SK-N-SH (cell line): ENCODE measurements around the gene RAI2. TPM values are rescaled to one million over a fixed set of nuclear protein-coding genes. Genes with fewer than 3 reads are reported as not detected.
A peak's percentile ranks its signal among the peaks of the same experiment; 100 is the strongest.

Experiments
- CTCF ChIA-PET: fragments of 300-600, 350-600 bp; formaldehyde crosslinking; extraction: SDS; loops from one replicate; lab custom pipeline; 2021; lab: Yijun Ruan, JAX
- POLR2A ChIA-PET: fragments of 350-600 bp; sonication (Branson Sonifier 250); formaldehyde crosslinking; extraction: SDS; loops from one replicate; lab custom pipeline; 2020; ENCODE audit warnings: antibody characterized with exemption, inconsistent platforms; lab: Yijun Ruan, JAX
- DNase-seq: peaks from one replicate; pipeline ENCODE4 v3.0.0; 2012
- H2AFZ ChIP-seq: fragments of 200-600 bp; sonication (generic); 2 replicates; pipeline ENCODE4 v1.8.1; 2016; ENCODE audit warnings: antibody characterized with exemption, mild to moderate bottlenecking, low read depth
- H3F3A ChIP-seq: fragments of 200-600 bp; sonication (generic); replicated peaks from 2 replicates; pipeline ENCODE3; 2016; ENCODE audit warnings: antibody characterized with exemption, mild to moderate bottlenecking; ENCODE audit not compliant: insufficient read depth
- H3K27ac ChIP-seq, 2 experiments: fragments of 200-500 bp in 1 of 2; fragments of 200-600 bp in 1 of 2; sonication (Bioruptor generic) in 1 of 2; sonication (generic), shearing (Covaris generic) in 1 of 2; 2 replicates each; pipeline versions ENCODE4 v1.5.1 to v1.6.1; 2014 to 2016; ENCODE audit warnings: low read depth in 2 of 2, inconsistent platforms in 1 of 2, low read length in 1 of 2, mild to moderate bottlenecking in 1 of 2, mixed read lengths in 1 of 2
- H3K27me3 ChIP-seq: fragments of 200-600 bp; sonication (generic), shearing (Covaris generic); 2 replicates; pipeline ENCODE4 v1.6.1; 2016; ENCODE audit warnings: mixed run types; ENCODE audit not compliant: insufficient read depth
- H3K36me3 ChIP-seq, 2 experiments: fragments of 200-500 bp in 1 of 2; fragments of 200-600 bp in 1 of 2; sonication (Bioruptor generic) in 1 of 2; sonication (generic) in 1 of 2; replicated peaks in 1 of 2; 2 replicates each; pipeline versions ENCODE3 to v1.5.1; 2014 to 2016; ENCODE audit warnings: low read length in 1 of 2, mild to moderate bottlenecking in 1 of 2; ENCODE audit not compliant: insufficient read depth in 2 of 2, control insufficient read depth in 1 of 2
- H3K4me1 ChIP-seq, 2 experiments: fragments of 200-500 bp in 1 of 2; fragments of 200-600 bp in 1 of 2; sonication (Bioruptor generic) in 1 of 2; sonication (generic), shearing (Covaris generic) in 1 of 2; 2 replicates each; pipeline versions ENCODE4 v1.5.1 to v1.6.1; 2014 to 2016; ENCODE audit warnings: low read depth in 1 of 2, low read length in 1 of 2, mixed run types in 1 of 2; ENCODE audit not compliant: insufficient read depth in 2 of 2, control insufficient read depth in 1 of 2
- H3K4me2 ChIP-seq: fragments of 200-600 bp; sonication (generic), shearing (Covaris generic); 2 replicates; pipeline ENCODE4 v1.6.1; 2017; ENCODE audit warnings: mixed run types
- H3K4me3 ChIP-seq, 2 experiments: fragments of 200-500 bp in 1 of 2; fragments of 200-600 bp in 1 of 2; sonication (Bioruptor generic) in 1 of 2; sonication (generic), shearing (Covaris generic) in 1 of 2; 2 replicates each; pipeline versions ENCODE4 v1.5.1 to v1.8.1; 2014 to 2016; ENCODE audit warnings: low read depth in 2 of 2, inconsistent platforms in 1 of 2, low read length in 1 of 2, mild to moderate bottlenecking in 1 of 2, mixed read lengths in 1 of 2, moderate library complexity in 1 of 2
- H3K79me2 ChIP-seq: fragments of 200-600 bp; sonication (generic); 2 replicates; pipeline ENCODE4 v1.8.1; 2017; ENCODE audit warnings: mild to moderate bottlenecking; ENCODE audit not compliant: insufficient read depth
- H3K9ac ChIP-seq: fragments of 200-600 bp; sonication (generic); 2 replicates; pipeline ENCODE4 v1.6.1; 2017; ENCODE audit warnings: mixed run types
- H3K9me2 ChIP-seq: fragments of 200-600 bp; sonication (generic); 2 replicates; pipeline ENCODE4 v1.6.1; 2017; ENCODE audit warnings: mixed run types
- H3K9me3 ChIP-seq: fragments of 200-600 bp; sonication (generic); 2 replicates; pipeline ENCODE4 v1.6.1; 2017; ENCODE audit warnings: mixed run types, mild to moderate bottlenecking, moderate library complexity
- H4K20me1 ChIP-seq: fragments of 200-600 bp; sonication (generic); 2 replicates; pipeline ENCODE4 v1.6.1; 2017; ENCODE audit warnings: mild to moderate bottlenecking, mixed run types; ENCODE audit not compliant: insufficient read depth
- CTCF ChIP-seq: fragments of 200-600 bp; sonication (generic); IDR thresholded peaks from 2 replicates; pipeline ENCODE4 v1.6.1; 2017; ENCODE audit warnings: antibody characterized with exemption, mild to moderate bottlenecking, moderate library complexity
- EZH2phosphoT487 ChIP-seq: fragments of 200-600 bp; sonication (generic); IDR thresholded peaks from 2 replicates; pipeline ENCODE4 v1.6.1; 2017; ENCODE audit warnings: low read depth, mixed run types, mild to moderate bottlenecking, antibody characterized with exemption, moderate library complexity, borderline replicate concordance
- FOXM1 ChIP-seq: IDR thresholded peaks from 2 replicates; pipeline ENCODE4 v1.4.0; 2012; ENCODE audit warnings: low read depth, mild to moderate bottlenecking
- MAX ChIP-seq: IDR thresholded peaks from 2 replicates; pipeline ENCODE4 v1.4.0; 2012; ENCODE audit warnings: low read depth
- NFIC ChIP-seq: IDR thresholded peaks from 2 replicates; pipeline ENCODE4 v1.4.0; 2012; ENCODE audit warnings: borderline replicate concordance
- PBX3 ChIP-seq: IDR thresholded peaks from 2 replicates; pipeline ENCODE4; 2012
- TCF12 ChIP-seq: IDR thresholded peaks from 2 replicates; pipeline ENCODE4 v1.4.0; 2012
- WGBS: methylation state at CpG from one replicate; pipeline ENCODE4 v1.1.6; 2017; ENCODE audit warnings: low lambda C conversion rate; 5-methylcytosine and 5-hydroxymethylcytosine counted together
- polyA plus RNA-seq, 3 experiments: library from polyadenylated mRNA; depleted of rRNA; stranded (reverse); fragments of >200 nt; gene quantifications; 2 replicates each; pipeline ENCODE4 v1.2.3, GENCODE V29; 2012

Gene RAI2
- polyA plus RNA-seq, 1 of the 3 experiments (the other 2 are of a cell fraction): 0.07 TPM

- no peaks in the 10 kb centered on the region for H3K4me1 ChIP-seq
- H4K20me1 ChIP-seq: no peaks in the 10 kb centered on the region
- no peak overlapping the region for H3K4me3 ChIP-seq
- no peaks in the 10 kb centered on the region for H3K9me2 ChIP-seq
- no peak overlapping the region for H3K9ac ChIP-seq
- DNase-seq: no peak
- ChIA-PET POLR2A (no interaction called here), CTCF (interaction anchor here (1.6 kb wide), 1 partner anchor 22 kb away, joined by 10 read pairs; no protein-coding TSS in a partner anchor)
- 24% methylated on average over 6 of the region's 6 CpGs for WGBS
- H2AFZ ChIP-seq: no peak overlapping the region
- no peak overlapping the region for H3K4me2 ChIP-seq
- H3K27ac ChIP-seq: no peak overlapping the region
- no peaks in the 10 kb centered on the region for H3K79me2 ChIP-seq
- no peaks in the 10 kb centered on the region for H3K9me3 ChIP-seq
- no peaks in the 10 kb centered on the region for H3K27me3 ChIP-seq
- TF ChIP-seq MAX (no peak), NFIC (no peak), FOXM1 (no peak), TCF12 (no peak)
- no peaks in the 10 kb centered on the region for H3F3A ChIP-seq
- no peaks in the 10 kb centered on the region for H3K36me3 ChIP-seq
Measured at GRCh38 chrX:17809984-17810383, 51.1 kb downstream of the RAI2 start.

- H3K4me1 ChIP-seq: no peaks in the 10 kb centered on the region
- ChIA-PET CTCF (no interaction called here), POLR2A (no interaction called here)
- no peaks in the 10 kb centered on the region for H3F3A ChIP-seq
- no peak overlapping the region for H2AFZ ChIP-seq
- DNase-seq: no peak
- H3K4me2 ChIP-seq: no peak overlapping the region
- no peak overlapping the region for H3K4me3 ChIP-seq
- TF ChIP-seq TCF12 (no peak), PBX3 (no peak)
- H3K9ac ChIP-seq: no peak overlapping the region
- no peaks in the 10 kb centered on the region for H3K36me3 ChIP-seq
- H3K9me2 ChIP-seq: no peaks in the 10 kb centered on the region
- no peak overlapping the region for H3K27ac ChIP-seq
- H4K20me1 ChIP-seq: no peaks in the 10 kb centered on the region
- H3K27me3 ChIP-seq: no peaks in the 10 kb centered on the region
- H3K9me3 ChIP-seq: no peaks in the 10 kb centered on the region
- WGBS: 22% methylated on average over 4 of the region's 4 CpGs
- no peaks in the 10 kb centered on the region for H3K79me2 ChIP-seq
Measured at GRCh38 chrX:17809273-17809672, 51.8 kb downstream of the RAI2 start.

- H3K27ac ChIP-seq: no peak overlapping the region
- no peak overlapping the region for H3K4me3 ChIP-seq
- H3K9ac ChIP-seq: no peak overlapping the region
- no peak overlapping the region for H3K4me2 ChIP-seq
- WGBS: 21% methylated on average over 6 of the region's 6 CpGs
- no peaks in the 10 kb centered on the region for H3K9me2 ChIP-seq
- ChIA-PET POLR2A (no interaction called here), CTCF (interaction anchor here (0.8 to 3.0 kb wide), 2 partner anchors 17 to 241 kb away, joined by 3 to 12 read pairs; no protein-coding TSS in a partner anchor)
- no peaks in the 10 kb centered on the region for H3K9me3 ChIP-seq
- TF ChIP-seq EZH2phosphoT487 (no peak), CTCF (peak; percentile 21; the same call in 1 of the 2 replicates)
- DNase-seq: no peak
- H3K27me3 ChIP-seq: no peaks in the 10 kb centered on the region; the same call in 1 of the 2 replicates
- H2AFZ ChIP-seq: no peak overlapping the region
- no peaks in the 10 kb centered on the region for H3K36me3 ChIP-seq
- H3F3A ChIP-seq: no peaks in the 10 kb centered on the region
- H3K79me2 ChIP-seq: no peaks in the 10 kb centered on the region
- no peaks in the 10 kb centered on the region; a peak in 1 of 4 replicates for H3K4me1 ChIP-seq
- no peaks in the 10 kb centered on the region for H4K20me1 ChIP-seq
Measured at GRCh38 chrX:17805120-17805519, 56.0 kb downstream of the RAI2 start.
